Heart right ventricle (tissue), 16 donors: ENCODE measurements around the gene CREBRF. TPM values are rescaled to one million over a fixed set of nuclear protein-coding genes. Genes with fewer than 3 reads are reported as not detected.

ENCODE experiments used
- ATAC-seq, 8 donors: fragments of 200-7000 bp; cut with Tn5 transposase; one replicate each; pipeline ENCODE4 v1.9.1; 2020; ENCODE audit warnings: mild to moderate bottlenecking in 8 of 8, moderate library complexity in 8 of 8, moderate number of reproducible peaks in 1 of 8
- DNase-seq, 2 donors: peaks; one replicate each; pipeline ENCODE4 v3.0.0-alpha.2; 2020
- H3K27ac ChIP-seq, 10 donors: fragments of 200-600 bp; sonication (generic) in 2 of 10; one replicate each; pipeline versions ENCODE4 v1.5.0 to v1.8.0; 2020 to 2022; ENCODE audit warnings: mild to moderate bottlenecking in 3 of 10
- H3K27me3 ChIP-seq, 7 donors: fragments of 200-600 bp; one replicate each; pipeline ENCODE4 v1.8.0; 2021 to 2022; ENCODE audit warnings: mild to moderate bottlenecking in 2 of 7
- H3K36me3 ChIP-seq, 9 donors: fragments of 200-600 bp; sonication (generic) in 1 of 9; one replicate each; pipeline versions ENCODE4 v1.5.0 to v1.8.0; 2020 to 2022; ENCODE audit warnings: mild to moderate bottlenecking in 2 of 9
- H3K4me1 ChIP-seq, 9 donors: fragments of 200-600 bp; sonication (generic) in 1 of 9; one replicate each; pipeline versions ENCODE4 v1.5.0 to v1.8.0; 2020 to 2022; ENCODE audit warnings: mild to moderate bottlenecking in 4 of 9
- H3K4me3 ChIP-seq, 10 donors: fragments of 200-600 bp; sonication (generic) in 2 of 10; one replicate each; pipeline versions ENCODE4 v1.5.0 to v1.8.0; 2020 to 2022; ENCODE audit warnings: mild to moderate bottlenecking in 7 of 10, moderate library complexity in 2 of 10
- H3K9me3 ChIP-seq, 11 donors: fragments of 200-600 bp in 10 of 11; sonication (generic) in 2 of 11; one replicate each; pipeline versions ENCODE4 v1.5.0 to v1.8.0; 2013 to 2022; ENCODE audit warnings: mild to moderate bottlenecking in 2 of 11, control low read depth in 1 of 11, moderate library complexity in 1 of 11
- WGBS, 2 donors: extraction: QIAGEN DNeasy Blood & Tissue Kit; methylation state at CpG; one replicate each; pipeline ENCODE4 v1.1.7; 2013; ENCODE audit warnings: inconsistent platforms in 1 of 2; 5-methylcytosine and 5-hydroxymethylcytosine counted together
- intact Hi-C, 10 donors: fragments of 100-400 bp; cut with DNase I; formaldehyde crosslinking; loops; one replicate each; pipeline versions ENCODE4 v1.11.1 to v1.14.2; 2022
- polyA plus RNA-seq, 2 donors: library from polyadenylated mRNA; stranded (reverse); fragments of 200-250 nt; gene quantifications; one replicate each; pipeline ENCODE4 v1.2.3, GENCODE V29; 2013
- total RNA-seq, 10 donors: library from RNA; stranded (reverse); fragmentation: NEBNext Ultra II Directional in 3 of 10; extraction: Animal tissue kit (Norgen Biotek cat#: 25700) in 3 of 10; gene quantifications; one replicate each; pipeline versions ENCODE4 v1.2.1 to v1.2.4, GENCODE V29; 2021 to 2023
- TF ChIP-seq, protein P1 (sequence below), 9 donors: fragments of 200-600 bp; sonication (generic) in 2 of 9; IDR thresholded peaks; one replicate each; pipeline versions ENCODE4 v1.5.0 to v1.8.0; 2021 to 2022; ENCODE audit warnings: antibody characterized with exemption in 9 of 9, mild to moderate bottlenecking in 5 of 9, moderate library complexity in 1 of 9
- donor health status: Arrhythmogenic right ventricular cardiomyopathy.
- donor health status: ischemic (EF 13 %, LVEDD 7.1; RV severe dilation, severe dysfunction).
- donor health status: healthy with polysubstance abuse.
- donor health status: DM: no; HTN: yes; CAD: no.
- donor health status: DM: no; HTN: no; CAD: no.
- donor health status: ischemic (EF 25% LVEDD 6.9; RV normal size, moderate dysfunction).
- donor health status: ischemic (EF 25% LVEDD 5.7; RV mildly dilated, moderate dysfunction).
- donor health status: healthy.
- donor health status: DM: yes; HTN: yes; CAD: no.
- donor health status: Ischemic cardiomyopathy.
- donor health status: ischemic (EF 35%, LVEDD 5.7; RV mildly dilated, moderate dysfunction).
- donor health status: nonischemic (EF 11% LVEDD 7.7; RV severe dilation, severe dysfunction).
- donor health status: DM: yes; HTN: yes; CAD: no.
- donor health status: PGD.
- donor health status: ischemic (EF 29% LVEDD 5.4; RV normal size, mild dysfunction).
- donor health status: nonischemic (EF 23%, LVEDD 6.1; RV moderate dilation, normal function).

Gene CREBRF
- total and polyA plus RNA-seq, 12 donors: 1.5 to 31.1 (median 27.7) TPM

- Histone ChIP-seq H3K36me3 (peaks cover 0 to 16% (median 0%) of the 10 kb centered on the region in 9 donors), H3K4me3 (peak overlapping the region; percentile 85 to 100 (median 100)), H3K27ac (peak overlapping the region; percentile 94 to 99 (median 97)), H3K9me3 (no peaks in the 10 kb centered on the region), H3K4me1 (peaks cover 0 to 47% (median 31%) of the 10 kb centered on the region in 9 donors), H3K27me3 (no peaks in the 10 kb centered on the region)
- DNase-seq (no peak), ATAC-seq (peak; percentile 66 to 88 (median 73))
- TF ChIP-seq, protein P1, sequence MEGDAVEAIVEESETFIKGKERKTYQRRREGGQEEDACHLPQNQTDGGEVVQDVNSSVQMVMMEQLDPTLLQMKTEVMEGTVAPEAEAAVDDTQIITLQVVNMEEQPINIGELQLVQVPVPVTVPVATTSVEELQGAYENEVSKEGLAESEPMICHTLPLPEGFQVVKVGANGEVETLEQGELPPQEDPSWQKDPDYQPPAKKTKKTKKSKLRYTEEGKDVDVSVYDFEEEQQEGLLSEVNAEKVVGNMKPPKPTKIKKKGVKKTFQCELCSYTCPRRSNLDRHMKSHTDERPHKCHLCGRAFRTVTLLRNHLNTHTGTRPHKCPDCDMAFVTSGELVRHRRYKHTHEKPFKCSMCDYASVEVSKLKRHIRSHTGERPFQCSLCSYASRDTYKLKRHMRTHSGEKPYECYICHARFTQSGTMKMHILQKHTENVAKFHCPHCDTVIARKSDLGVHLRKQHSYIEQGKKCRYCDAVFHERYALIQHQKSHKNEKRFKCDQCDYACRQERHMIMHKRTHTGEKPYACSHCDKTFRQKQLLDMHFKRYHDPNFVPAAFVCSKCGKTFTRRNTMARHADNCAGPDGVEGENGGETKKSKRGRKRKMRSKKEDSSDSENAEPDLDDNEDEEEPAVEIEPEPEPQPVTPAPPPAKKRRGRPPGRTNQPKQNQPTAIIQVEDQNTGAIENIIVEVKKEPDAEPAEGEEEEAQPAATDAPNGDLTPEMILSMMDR (IDR thresholded peaks at IDR 0.05): no peak
- intact Hi-C loops: loop anchor here in 6 of 10 donors (1.0 to 10.0 kb wide), 7 partner anchors 39 to 88 kb away; partner anchors contain the start of genes ATP6V0E1 (in 6 of the 6) and BNIP1 (in 2 of the 6)
- WGBS, 2 donors: 0 to 1% methylated on average over 22 to 27 of the region's 27 CpGs
Measured at GRCh38 chr5:173056783-173057061, 570 bp downstream of the CREBRF start.

GRCh38 chr5:173057062-173057924 is 1.1 kb downstream of the CREBRF start:
- peak overlapping the region; percentile 94 to 99 (median 97) for H3K27ac ChIP-seq
- no peaks in the 10 kb centered on the region for H3K9me3 ChIP-seq
- H3K4me3 ChIP-seq: peak overlapping the region; percentile 85 to 100 (median 100)
- ATAC-seq (peak; percentile 93 to 98 (median 97)), DNase-seq (peak; percentile 99)
- 1% methylated on average over 36 to 38 of the region's 38 CpGs for WGBS, 2 donors
- H3K27me3 ChIP-seq: no peaks in the 10 kb centered on the region
- H3K36me3 ChIP-seq: peaks cover 0 to 16% (median 0%) of the 10 kb centered on the region in 9 donors
- TF ChIP-seq, protein P1 (IDR thresholded peaks at IDR 0.05): peak in 5 of 9 donors; percentile 19 to 37 (median 26)
- intact Hi-C loops: loop anchor here in 6 of 10 donors (2.0 to 10.0 kb wide), 5 partner anchors 40 to 88 kb away; partner anchors contain the start of genes ATP6V0E1 (in 5 of the 6) and BNIP1 (in 1 of the 6)
- peaks cover 0 to 53% (median 37%) of the 10 kb centered on the region in 9 donors for H3K4me1 ChIP-seq

- intact Hi-C loops: loop anchor here in 1 of 10 donors (10.0 kb wide), 1 partner anchor 63 kb away; no protein-coding TSS in a partner anchor
- peaks cover 0 to 73% (median 46%) of the 10 kb centered on the region in 9 donors for H3K4me1 ChIP-seq
- WGBS, 2 donors: 84 to 90% methylated on average over 4 of the region's 4 CpGs
Measured at GRCh38 chr5:173062141-173062540, 6.0 kb downstream of the CREBRF start.

GRCh38 chr5:173065155-173065554 is 9.0 kb downstream of the CREBRF start:
- Histone ChIP-seq H3K4me3 (no peak overlapping the region), H3K27ac (peak overlapping the region in 2 of 10 donors; percentile 6 to 17), H3K9me3 (no peaks in the 10 kb centered on the region), H3K27me3 (no peaks in the 10 kb centered on the region), H3K4me1 (peaks cover 0 to 68% (median 33%) of the 10 kb centered on the region in 9 donors), H3K36me3 (peaks cover 0 to 16% (median 0%) of the 10 kb centered on the region in 9 donors)
- TF ChIP-seq, protein P1 (IDR thresholded peaks at IDR 0.05): no peak
- DNase-seq (no peak), ATAC-seq (no peak)
- intact Hi-C loops: loop anchor here in 1 of 10 donors (10.0 kb wide), 1 partner anchor 60 kb away; no protein-coding TSS in a partner anchor

More at GRCh38 chr5:173062141-173062540, 6.0 kb downstream of the CREBRF start:
- Histone ChIP-seq H3K4me3 (no peak overlapping the region), H3K9me3 (no peaks in the 10 kb centered on the region), H3K36me3 (peaks cover 0 to 16% (median 0%) of the 10 kb centered on the region in 9 donors), H3K27ac (peak overlapping the region in 1 of 10 donors; percentile 3), H3K27me3 (no peaks in the 10 kb centered on the region)
- no peak for ATAC-seq
- no peak for DNase-seq
- TF ChIP-seq, protein P1 (IDR thresholded peaks at IDR 0.05): no peak
